D341Med (cell line): Measurements from ENCODE around the gene ECT2.
A peak's percentile ranks its signal among the peaks of the same experiment; 100 is the strongest.
"Not testable (repeated sequence)": the region's sequence is repeated elsewhere in the genome, so short reads cannot be mapped to it uniquely, and the experiment has no call there.

ENCODE experiments used
- DNase-seq: peaks from one replicate; pipeline ENCODE4 v3.0.0; 2012; ENCODE audit warnings: low spot score

Gene ECT2

DNA sequence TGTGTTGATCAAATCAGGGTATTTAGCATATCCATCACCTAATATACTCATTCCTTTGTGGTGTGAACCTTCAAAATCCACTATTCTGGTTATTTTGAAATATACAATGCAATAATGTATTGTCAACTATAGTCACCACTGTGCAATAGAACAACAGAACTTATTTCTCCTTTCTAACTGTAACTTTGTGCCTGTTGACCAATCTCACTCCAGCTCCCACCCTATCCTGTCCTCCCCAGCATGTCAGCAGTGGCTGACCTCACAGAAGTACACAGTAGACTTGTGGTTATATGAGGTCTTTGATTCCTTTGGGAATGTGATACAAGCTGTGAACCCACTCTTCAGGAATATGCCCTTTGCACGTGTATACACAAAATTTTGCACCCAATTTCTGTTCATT, 64.2 kb downstream of the ECT2 start:
- DNase-seq: no peak

DNA sequence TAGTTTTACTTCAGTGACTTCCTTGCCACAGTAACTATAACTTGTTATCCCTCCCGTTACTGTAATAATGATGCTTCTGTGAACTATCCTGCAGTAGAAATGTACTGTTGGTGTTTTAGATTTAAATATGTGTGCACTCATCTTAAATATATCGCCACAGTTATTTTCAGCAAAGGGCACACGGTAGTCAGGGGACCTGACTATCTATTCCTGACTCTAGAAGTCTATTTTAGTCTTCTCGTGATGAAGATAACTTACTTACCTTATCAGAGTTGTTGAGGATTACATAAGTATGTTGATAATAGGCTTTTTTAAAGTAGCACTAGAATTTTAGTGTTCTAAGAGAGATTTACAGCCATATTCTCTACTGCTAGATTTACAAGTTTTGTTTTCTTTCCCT, 65.3 kb downstream of the ECT2 start:
- DNase-seq: no peak

- DNase-seq: no peak
These were observed 65.8 kb downstream of the ECT2 start for GRCh38 chr3:172816281-172816680.

DNA sequence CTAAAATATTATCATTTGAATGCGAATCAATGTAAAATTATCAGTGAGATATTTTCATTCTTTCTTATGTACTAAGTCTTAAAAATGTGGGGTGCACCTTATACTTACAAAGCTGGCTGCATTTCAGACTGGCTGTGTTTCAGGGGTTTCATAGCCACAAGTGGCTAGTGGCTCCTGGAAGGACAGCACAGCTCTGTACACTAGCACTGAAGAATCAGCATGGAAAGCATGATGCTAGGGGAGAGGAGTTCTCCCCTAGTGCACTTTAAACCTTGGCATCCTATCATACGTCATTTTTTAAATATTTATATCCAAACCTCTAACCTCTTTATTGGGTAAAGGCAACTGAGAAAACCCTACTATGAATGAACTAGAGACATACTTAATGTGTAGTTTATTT, 66.4 kb downstream of the ECT2 start:
- no peak for DNase-seq

- DNase-seq: no peak
These were observed 70.0 kb downstream of the ECT2 start for GRCh38 chr3:172820492-172820891.

DNA sequence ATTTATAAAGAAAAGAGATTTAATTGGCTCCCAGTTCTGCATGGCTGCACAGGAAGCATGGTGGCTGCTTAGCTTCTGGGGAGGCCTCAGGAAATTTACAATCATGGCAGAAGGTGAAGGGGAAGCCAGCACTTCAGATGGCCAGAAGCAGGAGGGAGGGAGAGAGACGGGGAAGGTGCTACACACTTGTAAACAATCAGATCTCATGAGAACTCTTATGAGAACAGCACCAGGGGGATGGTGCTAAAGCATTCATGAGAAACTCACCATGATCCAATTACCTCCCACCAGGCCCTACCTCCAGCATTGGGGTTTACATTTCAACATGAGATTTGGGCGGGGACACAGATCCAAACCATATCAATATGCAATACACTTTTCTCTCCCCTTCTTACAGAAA, 73.7 kb downstream of the ECT2 start:
- DNase-seq: no peak

- DNase-seq: not testable (repeated sequence)
These were observed 76.7 kb downstream of the ECT2 start for GRCh38 chr3:172827231-172827630.

GRCh38 chr3:172832983-172833382, 82.5 kb downstream of the ECT2 start:
- DNase-seq: no peak

- DNase-seq: peak; percentile 49
These were observed 86.0 kb downstream of the ECT2 start for GRCh38 chr3:172836390-172836997.

GRCh38 chr3:172839679-172840078, 89.2 kb downstream of the ECT2 start:
- no peak for DNase-seq

- DNase-seq: no peak
These were observed 89.9 kb downstream of the ECT2 start for GRCh38 chr3:172840463-172840862.

- DNase-seq: no peak
These were observed 90.4 kb downstream of the ECT2 start for GRCh38 chr3:172840913-172841312.

GRCh38 chr3:172844428-172844827, 93.9 kb downstream of the ECT2 start:
- no peak for DNase-seq

GRCh38 chr3:172846103-172846561, 95.6 kb downstream of the ECT2 start:
- no peak for DNase-seq

DNA sequence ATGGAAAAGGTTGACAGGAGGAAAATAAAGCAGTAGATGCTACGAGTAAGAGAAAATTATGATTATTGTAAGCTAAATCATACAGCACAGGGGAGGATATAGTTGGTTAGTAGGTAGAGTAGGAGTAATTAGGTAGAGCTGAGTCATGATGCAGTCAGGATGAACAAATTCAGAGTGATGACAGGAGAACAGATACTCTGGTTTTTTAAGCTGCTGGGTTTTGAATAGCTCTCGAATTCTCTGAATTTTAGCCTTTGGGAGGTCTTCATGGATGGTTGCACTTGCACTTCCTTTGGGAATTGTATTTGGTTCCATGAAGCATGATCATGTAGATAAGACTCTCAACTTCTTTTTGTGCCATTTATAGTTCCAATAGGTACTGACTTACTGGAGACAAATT, 96.2 kb downstream of the ECT2 start:
- DNase-seq: no peak

GRCh38 chr3:172847292-172847691, 96.8 kb downstream of the ECT2 start:
- no peak for DNase-seq

DNA sequence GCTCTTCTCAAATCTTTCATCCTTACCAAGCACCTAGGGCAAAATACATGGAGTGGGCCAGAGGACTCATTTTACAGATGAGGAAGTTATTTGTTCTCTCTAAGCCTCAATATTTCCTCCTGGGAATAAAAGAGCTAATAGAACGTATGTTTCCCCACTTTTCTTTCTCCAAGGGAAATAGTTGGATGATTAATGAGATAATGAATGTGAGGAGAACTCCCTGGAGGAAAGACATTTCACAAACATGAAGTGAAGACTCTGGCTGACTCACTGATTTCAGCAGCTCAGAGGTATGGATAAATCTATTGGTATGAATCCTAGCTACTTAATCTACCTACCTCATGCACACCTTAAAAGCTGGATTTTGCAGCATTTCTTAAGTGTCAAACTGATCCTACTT, 98.4 kb downstream of the ECT2 start:
- DNase-seq: no peak

- DNase-seq: no peak
These were observed 102.5 kb downstream of the ECT2 start for GRCh38 chr3:172853005-172853404.

GRCh38 chr3:172853921-172854666, 103.6 kb downstream of the ECT2 start:
- DNase-seq: no peak

DNA sequence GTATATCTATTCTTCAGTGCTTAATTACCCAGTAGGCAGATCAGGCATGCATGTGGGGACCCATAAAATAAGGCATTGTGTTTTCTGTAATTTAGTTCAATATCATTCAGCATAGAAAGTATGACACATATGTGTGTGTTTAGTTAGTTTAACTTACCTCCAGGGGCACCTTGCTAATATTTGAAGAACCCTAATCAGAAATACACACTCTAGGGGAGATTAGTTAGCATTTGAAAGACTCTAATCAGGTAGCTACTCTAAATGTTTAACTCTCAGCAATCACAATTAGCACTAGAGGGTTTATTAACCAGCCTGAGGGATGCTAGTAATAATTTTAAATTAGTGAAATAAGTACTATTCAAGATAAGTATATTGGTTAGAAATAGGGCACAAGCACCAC, 104.5 kb downstream of the ECT2 start:
- no peak for DNase-seq

GRCh38 chr3:172856795-172857742, 106.5 kb downstream of the ECT2 start:
- DNase-seq: no peak

- no peak for DNase-seq
These were observed 108.5 kb downstream of the ECT2 start for GRCh38 chr3:172859041-172859440.
